WTC11 (cell line): Measurements from ENCODE around the gene C1orf87. TPM values are rescaled to one million over a fixed set of nuclear protein-coding genes. Genes with fewer than 3 reads are reported as not detected.

Experiments used
- ATAC-seq: fragments of 200-7000 bp; cut with Tn5 transposase; 2 replicates; pipeline ENCODE4 v1.10.0; 2021; ENCODE audit warnings: mild to moderate bottlenecking, moderate library complexity
- CTCF ChIA-PET: fragments of 300-600 bp; sonication (Branson Sonifier 250); formaldehyde crosslinking; loops from one replicate; lab custom pipeline; 2021; ENCODE audit warnings: antibody characterized with exemption; lab: Charles Lee
- POLR2A ChIA-PET: fragments of 350-600 bp; sonication (Branson Sonifier 250); formaldehyde crosslinking; loops from one replicate; lab custom pipeline; 2021; ENCODE audit warnings: antibody characterized with exemption; lab: Charles Lee
- DNase-seq: peaks from one replicate; pipeline ENCODE4 v3.0.0; 2021; ENCODE audit warnings: low spot score
- H3K27ac Mint-ChIP-seq: 2 replicates; pipeline ENCODE4 v1.8.0; 2021; ENCODE audit warnings: mixed read lengths
- H3K27me3 Mint-ChIP-seq: 2 replicates; pipeline ENCODE4 v1.8.0; 2021; ENCODE audit warnings: low read depth, mild to moderate bottlenecking, moderate library complexity, mixed read lengths
- H3K36me3 Mint-ChIP-seq: 2 replicates; pipeline ENCODE4 v1.8.0; 2021; ENCODE audit warnings: mixed read lengths
- H3K4me1 Mint-ChIP-seq: 2 replicates; pipeline ENCODE4 v1.8.0; 2022; ENCODE audit warnings: mixed read lengths
- H3K4me3 Mint-ChIP-seq: 2 replicates; pipeline ENCODE4 v1.8.0; 2021; ENCODE audit warnings: mild to moderate bottlenecking, moderate library complexity, mixed read lengths
- H3K9me3 Mint-ChIP-seq: 2 replicates; pipeline ENCODE4 v1.8.0; 2021; ENCODE audit warnings: mixed read lengths
- EMX1 ChIP-seq: fragments of 250-450 bp; sonication (Bioruptor Pico); IDR thresholded peaks from 2 replicates; pipeline ENCODE4 v1.8.0; 2021; ENCODE audit warnings: mild to moderate bottlenecking
- ESRRA ChIP-seq: sonication (generic); formaldehyde crosslinking; IDR thresholded peaks from 2 replicates; pipeline ENCODE4 v1.8.1; 2022; ENCODE audit warnings: mild to moderate bottlenecking, missing genetic modification reagents, borderline replicate concordance
- FOXK1 ChIP-seq: sonication (generic); formaldehyde crosslinking; IDR thresholded peaks from 2 replicates; pipeline ENCODE4 v1.8.0; 2022; ENCODE audit warnings: mild to moderate bottlenecking, moderate library complexity, missing genetic modification reagents
- GRHL2 ChIP-seq: fragments of 250-450 bp; sonication (Bioruptor Pico); IDR thresholded peaks from 2 replicates; pipeline ENCODE4 v1.8.0; 2022; ENCODE audit warnings: mild to moderate bottlenecking, moderate library complexity; ENCODE audit not compliant: insufficient replicate concordance, severe bottlenecking
- GTF2I ChIP-seq: fragments of 250-450 bp; sonication (Bioruptor Pico); conservative IDR thresholded peaks from 2 replicates; pipeline ENCODE4 v1.4.0; 2021; ENCODE audit warnings: mild to moderate bottlenecking
- KAT7 ChIP-seq: sonication (generic); formaldehyde crosslinking; IDR thresholded peaks from 2 replicates; pipeline ENCODE4 v1.8.1; 2023; ENCODE audit warnings: missing genetic modification reagents, mild to moderate bottlenecking, borderline replicate concordance
- MYBL2 ChIP-seq: sonication (generic); formaldehyde crosslinking; IDR thresholded peaks from 2 replicates; pipeline ENCODE4 v1.8.1; 2023; ENCODE audit warnings: mild to moderate bottlenecking, moderate library complexity, missing genetic modification reagents
- NR1H2 ChIP-seq: sonication (generic); formaldehyde crosslinking; IDR thresholded peaks from 2 replicates; pipeline ENCODE4 v1.9.0; 2021; ENCODE audit warnings: mild to moderate bottlenecking, moderate library complexity, missing genetic modification reagents
- RORB ChIP-seq: fragments of 250-450 bp; sonication (Bioruptor Pico); IDR thresholded peaks from 2 replicates; pipeline ENCODE4 v1.9.0; 2021; ENCODE audit warnings: mild to moderate bottlenecking
- SMAD3 ChIP-seq: sonication (generic); formaldehyde crosslinking; IDR thresholded peaks from 2 replicates; pipeline ENCODE4 v1.8.0; 2022; ENCODE audit warnings: missing genetic modification reagents, mild to moderate bottlenecking, borderline replicate concordance
- TP53 ChIP-seq: sonication (generic); formaldehyde crosslinking; IDR thresholded peaks from 2 replicates; pipeline ENCODE4 v1.8.1; 2023; ENCODE audit warnings: mild to moderate bottlenecking, missing genetic modification reagents
- ZNF232 ChIP-seq: sonication (generic); formaldehyde crosslinking; IDR thresholded peaks from 2 replicates; pipeline ENCODE4 v1.8.0; 2022; ENCODE audit warnings: mild to moderate bottlenecking, missing genetic modification reagents
- ZNF263 ChIP-seq: sonication (generic); formaldehyde crosslinking; IDR thresholded peaks from 2 replicates; pipeline ENCODE4 v1.8.1; 2022; ENCODE audit warnings: low read depth, mild to moderate bottlenecking, moderate library complexity, missing genetic modification reagents
- ZNF416 ChIP-seq: fragments of 250-450 bp; sonication (Bioruptor Pico); IDR thresholded peaks from 2 replicates; pipeline ENCODE4 v1.9.0; 2021; ENCODE audit warnings: mild to moderate bottlenecking, inconsistent platforms
- total RNA-seq: library from RNA; stranded (reverse); gene quantifications from 3 replicates; pipeline ENCODE4 v1.2.3, GENCODE V29; 2021
- TF ChIP-seq, protein P1 (sequence below): sonication (generic); formaldehyde crosslinking; IDR thresholded peaks from 2 replicates; pipeline ENCODE4 v1.8.0; 2023; ENCODE audit warnings: missing genetic modification reagents
- TF ChIP-seq, protein P2 (sequence below): sonication (generic); formaldehyde crosslinking; IDR thresholded peaks from 2 replicates; pipeline ENCODE4 v1.8.1; 2022; ENCODE audit warnings: low read depth, mild to moderate bottlenecking, moderate library complexity, missing genetic modification reagents, borderline replicate concordance
- TF ChIP-seq, protein P3 (sequence below): fragments of 250-450 bp; sonication (Bioruptor Pico); IDR thresholded peaks from 2 replicates; pipeline ENCODE4 v1.9.0; 2021; ENCODE audit warnings: mild to moderate bottlenecking
- TF ChIP-seq, protein P4 (sequence below): sonication (generic); formaldehyde crosslinking; IDR thresholded peaks from 2 replicates; pipeline ENCODE4 v1.8.1; 2023; ENCODE audit warnings: mild to moderate bottlenecking, missing genetic modification reagents, borderline replicate concordance
- TF ChIP-seq, protein P5 (sequence below): fragments of 250-450 bp; sonication (Bioruptor Pico); IDR thresholded peaks from 2 replicates; pipeline ENCODE4 v2.1.2; 2022; ENCODE audit warnings: mild to moderate bottlenecking, moderate library complexity

The C1orf87 gene
- total RNA-seq, 1 experiment from 2014 or later = 0.22 TPM

DNA sequence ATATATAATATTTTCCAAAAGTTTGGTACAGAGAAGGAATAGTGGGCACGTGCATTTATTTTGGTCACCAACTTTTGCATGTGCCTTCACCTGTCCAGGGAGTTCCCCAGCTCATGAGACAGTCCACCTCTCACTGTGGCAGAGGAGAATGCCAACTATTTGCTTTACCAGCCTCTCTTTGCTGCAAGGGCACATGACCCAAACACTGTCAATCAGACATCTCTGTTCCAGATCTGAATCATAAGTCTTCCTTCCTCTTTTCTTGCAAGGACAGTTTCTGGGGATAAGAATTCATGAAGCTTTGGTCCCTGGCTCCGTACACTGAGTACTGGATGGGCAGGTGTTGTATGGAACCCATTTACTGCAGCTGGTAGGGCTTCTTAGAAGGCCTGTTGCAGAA is 38.6 kb downstream of the C1orf87 start (continued):
- TF ChIP-seq, protein P1, sequence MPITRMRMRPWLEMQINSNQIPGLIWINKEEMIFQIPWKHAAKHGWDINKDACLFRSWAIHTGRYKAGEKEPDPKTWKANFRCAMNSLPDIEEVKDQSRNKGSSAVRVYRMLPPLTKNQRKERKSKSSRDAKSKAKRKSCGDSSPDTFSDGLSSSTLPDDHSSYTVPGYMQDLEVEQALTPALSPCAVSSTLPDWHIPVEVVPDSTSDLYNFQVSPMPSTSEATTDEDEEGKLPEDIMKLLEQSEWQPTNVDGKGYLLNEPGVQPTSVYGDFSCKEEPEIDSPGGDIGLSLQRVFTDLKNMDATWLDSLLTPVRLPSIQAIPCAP (CRISPR knock-in tag) = no peak
- no peak for TF ChIP-seq RORB
- no peak for TF ChIP-seq FOXK1 (CRISPR knock-in tag)
- no peak for TF ChIP-seq ESRRA (CRISPR knock-in tag)
- no peak for TF ChIP-seq NR1H2 (CRISPR knock-in tag)
- no peak for TF ChIP-seq EMX1 (CRISPR knock-in tag)
- TF ChIP-seq, protein P2, sequence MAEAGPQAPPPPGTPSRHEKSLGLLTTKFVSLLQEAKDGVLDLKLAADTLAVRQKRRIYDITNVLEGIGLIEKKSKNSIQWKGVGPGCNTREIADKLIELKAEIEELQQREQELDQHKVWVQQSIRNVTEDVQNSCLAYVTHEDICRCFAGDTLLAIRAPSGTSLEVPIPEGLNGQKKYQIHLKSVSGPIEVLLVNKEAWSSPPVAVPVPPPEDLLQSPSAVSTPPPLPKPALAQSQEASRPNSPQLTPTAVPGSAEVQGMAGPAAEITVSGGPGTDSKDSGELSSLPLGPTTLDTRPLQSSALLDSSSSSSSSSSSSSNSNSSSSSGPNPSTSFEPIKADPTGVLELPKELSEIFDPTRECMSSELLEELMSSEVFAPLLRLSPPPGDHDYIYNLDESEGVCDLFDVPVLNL (CRISPR knock-in tag) = no peak

DNA sequence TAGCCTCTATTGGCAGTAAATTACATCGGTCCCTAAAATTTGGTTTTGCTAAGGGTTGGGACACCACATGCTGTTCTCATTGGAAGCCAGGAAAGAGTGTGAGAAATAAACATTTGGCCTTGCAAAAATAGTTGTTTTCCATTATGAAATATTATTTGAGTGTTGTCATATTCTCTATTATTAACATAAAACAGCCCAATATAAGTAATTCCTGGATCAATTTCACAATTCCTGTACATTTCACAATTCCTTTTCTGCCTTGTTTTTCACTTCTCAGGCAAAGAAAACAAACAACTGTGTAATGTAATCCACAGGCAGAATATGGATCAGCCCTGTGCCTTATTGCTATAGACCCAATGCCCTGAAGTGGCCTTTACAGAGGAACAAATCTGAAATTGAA is 40.5 kb downstream of the C1orf87 start:
- Mint-ChIP-seq H3K4me1 (peaks cover 4% of the 10 kb centered on the region), H3K4me3 (no peak overlapping the region), H3K27ac (no peak overlapping the region), H3K36me3 (no peaks in the 10 kb centered on the region), H3K9me3 (no peaks in the 10 kb centered on the region), H3K27me3 (no peaks in the 10 kb centered on the region)
- TF ChIP-seq TP53 (CRISPR knock-in tag) (no peak), MYBL2 (no peak)
- DNase-seq (no peak), ATAC-seq (no peak)
- POLR2A ChIA-PET = no interaction called here
- CTCF ChIA-PET = no interaction called here

DNA sequence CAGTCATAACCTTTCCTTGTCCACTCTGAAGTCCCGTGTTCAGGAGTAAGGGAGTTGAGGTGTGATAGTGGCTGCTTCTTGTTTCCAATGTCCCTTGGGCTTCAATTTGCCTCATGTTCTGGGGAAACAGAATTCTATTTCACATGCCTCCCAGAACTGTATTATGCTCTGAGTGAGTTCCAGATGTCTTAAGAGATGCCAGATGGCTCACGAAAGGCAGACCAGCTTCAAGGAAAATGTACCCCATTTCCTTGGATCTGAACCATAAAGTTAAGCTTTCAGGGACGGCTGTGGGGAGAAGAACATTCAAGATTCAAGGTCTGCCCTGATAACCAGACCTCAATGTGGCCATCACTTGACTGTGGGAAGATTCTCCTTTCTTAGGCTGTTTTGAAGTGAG is 42.4 kb downstream of the C1orf87 start:
- Mint-ChIP-seq H3K27me3 (no peaks in the 10 kb centered on the region), H3K4me1 (peaks cover 4% of the 10 kb centered on the region), H3K27ac (no peak overlapping the region), H3K9me3 (no peaks in the 10 kb centered on the region), H3K36me3 (no peaks in the 10 kb centered on the region), H3K4me3 (no peak overlapping the region)
- TF ChIP-seq, protein P3, sequence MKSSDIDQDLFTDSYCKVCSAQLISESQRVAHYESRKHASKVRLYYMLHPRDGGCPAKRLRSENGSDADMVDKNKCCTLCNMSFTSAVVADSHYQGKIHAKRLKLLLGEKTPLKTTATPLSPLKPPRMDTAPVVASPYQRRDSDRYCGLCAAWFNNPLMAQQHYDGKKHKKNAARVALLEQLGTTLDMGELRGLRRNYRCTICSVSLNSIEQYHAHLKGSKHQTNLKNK = no peak
- TF ChIP-seq, protein P4, sequence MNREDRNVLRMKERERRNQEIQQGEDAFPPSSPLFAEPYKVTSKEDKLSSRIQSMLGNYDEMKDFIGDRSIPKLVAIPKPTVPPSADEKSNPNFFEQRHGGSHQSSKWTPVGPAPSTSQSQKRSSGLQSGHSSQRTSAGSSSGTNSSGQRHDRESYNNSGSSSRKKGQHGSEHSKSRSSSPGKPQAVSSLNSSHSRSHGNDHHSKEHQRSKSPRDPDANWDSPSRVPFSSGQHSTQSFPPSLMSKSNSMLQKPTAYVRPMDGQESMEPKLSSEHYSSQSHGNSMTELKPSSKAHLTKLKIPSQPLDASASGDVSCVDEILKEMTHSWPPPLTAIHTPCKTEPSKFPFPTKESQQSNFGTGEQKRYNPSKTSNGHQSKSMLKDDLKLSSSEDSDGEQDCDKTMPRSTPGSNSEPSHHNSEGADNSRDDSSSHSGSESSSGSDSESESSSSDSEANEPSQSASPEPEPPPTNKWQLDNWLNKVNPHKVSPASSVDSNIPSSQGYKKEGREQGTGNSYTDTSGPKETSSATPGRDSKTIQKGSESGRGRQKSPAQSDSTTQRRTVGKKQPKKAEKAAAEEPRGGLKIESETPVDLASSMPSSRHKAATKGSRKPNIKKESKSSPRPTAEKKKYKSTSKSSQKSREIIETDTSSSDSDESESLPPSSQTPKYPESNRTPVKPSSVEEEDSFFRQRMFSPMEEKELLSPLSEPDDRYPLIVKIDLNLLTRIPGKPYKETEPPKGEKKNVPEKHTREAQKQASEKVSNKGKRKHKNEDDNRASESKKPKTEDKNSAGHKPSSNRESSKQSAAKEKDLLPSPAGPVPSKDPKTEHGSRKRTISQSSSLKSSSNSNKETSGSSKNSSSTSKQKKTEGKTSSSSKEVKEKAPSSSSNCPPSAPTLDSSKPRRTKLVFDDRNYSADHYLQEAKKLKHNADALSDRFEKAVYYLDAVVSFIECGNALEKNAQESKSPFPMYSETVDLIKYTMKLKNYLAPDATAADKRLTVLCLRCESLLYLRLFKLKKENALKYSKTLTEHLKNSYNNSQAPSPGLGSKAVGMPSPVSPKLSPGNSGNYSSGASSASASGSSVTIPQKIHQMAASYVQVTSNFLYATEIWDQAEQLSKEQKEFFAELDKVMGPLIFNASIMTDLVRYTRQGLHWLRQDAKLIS = no peak
- TF ChIP-seq KAT7 (CRISPR knock-in tag) = no peak
- TF ChIP-seq GRHL2 (CRISPR knock-in tag) = no peak
- no peak for TF ChIP-seq ZNF416
- TF ChIP-seq, protein P1 (CRISPR knock-in tag) = no peak
- TF ChIP-seq, protein P5, sequence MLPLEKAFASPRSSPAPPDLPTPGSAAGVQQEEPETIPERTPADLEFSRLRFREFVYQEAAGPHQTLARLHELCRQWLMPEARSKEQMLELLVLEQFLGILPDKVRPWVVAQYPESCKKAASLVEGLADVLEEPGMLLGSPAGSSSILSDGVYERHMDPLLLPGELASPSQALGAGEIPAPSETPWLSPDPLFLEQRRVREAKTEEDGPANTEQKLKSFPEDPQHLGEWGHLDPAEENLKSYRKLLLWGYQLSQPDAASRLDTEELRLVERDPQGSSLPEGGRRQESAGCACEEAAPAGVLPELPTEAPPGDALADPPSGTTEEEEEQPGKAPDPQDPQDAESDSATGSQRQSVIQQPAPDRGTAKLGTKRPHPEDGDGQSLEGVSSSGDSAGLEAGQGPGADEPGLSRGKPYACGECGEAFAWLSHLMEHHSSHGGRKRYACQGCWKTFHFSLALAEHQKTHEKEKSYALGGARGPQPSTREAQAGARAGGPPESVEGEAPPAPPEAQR = no peak
- TF ChIP-seq, protein P2 (CRISPR knock-in tag) = no peak
- TF ChIP-seq GTF2I (CRISPR knock-in tag) = no peak
- TF ChIP-seq SMAD3 (CRISPR knock-in tag) = no peak
- TF ChIP-seq ZNF263 (CRISPR knock-in tag) = no peak
- no peak for TF ChIP-seq ZNF232 (CRISPR knock-in tag)
- POLR2A ChIA-PET = no interaction called here
- DNase-seq = no peak
- CTCF ChIA-PET = no interaction called here
- ATAC-seq = no peak
